ENCODE measurements around the gene FHOD1.
A peak's percentile ranks its signal among the peaks of the same experiment; 100 is the strongest.

FHOD1 gene

GRCh38 chr16:67206129-67206837, 41.0 kb downstream of the FHOD1 start:
- no peak for DNase-seq

GRCh38 chr16:67204076-67204475, 43.2 kb downstream of the FHOD1 start:
- DNase-seq, result no peak

- no peak for DNase-seq
Observed at GRCh38 chr16:67202956-67203493, 44.3 kb downstream of the FHOD1 start.

- no peak for DNase-seq
Observed at GRCh38 chr16:67202426-67202825, 44.9 kb downstream of the FHOD1 start.

GRCh38 chr16:67201411-67202345, 45.6 kb downstream of the FHOD1 start:
- DNase-seq, result no peak

GRCh38 chr16:67200491-67200890, 46.8 kb downstream of the FHOD1 start:
- no peak for DNase-seq

GRCh38 chr16:67199808-67200198, 47.5 kb downstream of the FHOD1 start:
- no peak for DNase-seq

GRCh38 chr16:67199011-67199807, 48.1 kb downstream of the FHOD1 start, which contains the start of gene ELMO3:
Gene ELMO3 (plus strand): TSS chr16:67199131. CDS start chr16:67199327, 196 bp downstream.
- no peak for DNase-seq

- no peak for DNase-seq
Observed at GRCh38 chr16:67198238-67198734, 49.0 kb downstream of the FHOD1 start.

- DNase-seq, result no peak
Observed at GRCh38 chr16:67197704-67198103, 49.6 kb downstream of the FHOD1 start.

- DNase-seq, result no peak
Observed at GRCh38 chr16:67196881-67197280, 50.4 kb downstream of the FHOD1 start.

GRCh38 chr16:67195676-67196075, 51.6 kb downstream of the FHOD1 start:
- no peak for DNase-seq

- no peak for DNase-seq
Observed at GRCh38 chr16:67194260-67194659, 53.0 kb downstream of the FHOD1 start.

GRCh38 chr16:67193536-67193935, 53.7 kb downstream of the FHOD1 start:
- DNase-seq, result no peak

GRCh38 chr16:67192781-67193361, 54.4 kb downstream of the FHOD1 start:
- DNase-seq, result no peak

- DNase-seq, result peak; percentile 47
Observed at GRCh38 chr16:67191995-67192681, 55.1 kb downstream of the FHOD1 start, which contains the start of gene E2F4. Gene E2F4 (plus strand): TSS chr16:67192155. CDS start chr16:67192228, 73 bp downstream.

- DNase-seq, result no peak
Observed at GRCh38 chr16:67191411-67191994, 55.8 kb downstream of the FHOD1 start.

- no peak for DNase-seq
Observed at GRCh38 chr16:67190448-67191399, 56.6 kb downstream of the FHOD1 start.

GRCh38 chr16:67190041-67190440, 57.2 kb downstream of the FHOD1 start, which contains the start of gene EXOC3L1:
Gene EXOC3L1 (minus strand): TSS chr16:67190136. CDS start chr16:67189676, 460 bp downstream.
- no peak for DNase-seq

- no peak for DNase-seq
Observed at GRCh38 chr16:67188798-67189197, 58.5 kb downstream of the FHOD1 start.

All from NCI-H524 treated with DMSO at 0.1 percent for 48 hours (cell line).